Measurements from ENCODE around the gene SGK1. TPM values are rescaled to one million over a fixed set of nuclear protein-coding genes. Genes with fewer than 3 reads are reported as not detected.

SGK1 gene
- total RNA-seq, 1 experiment from 2014 or later = 23.2 TPM

- peak; percentile 60 for DNase-seq (ENCODE audit: low spot score)
- ChIA-PET POLR2A (no interaction called here), CTCF (interaction anchor here (1.0 to 1.3 kb wide), 3 partner anchors 141 to 764 kb away, joined by 3 read pairs; no protein-coding TSS in a partner anchor)
- ATAC-seq = peak; percentile 12
- no peak for TF ChIP-seq TEAD4 (CRISPR knock-in tag; IDR thresholded peaks at IDR 0.05)
- TF ChIP-seq KAT7 (CRISPR knock-in tag; IDR thresholded peaks at IDR 0.05; ENCODE audit: borderline replicate concordance) = 0 out of 2 replicates have a peak, but pooled peaks have one; percentile 53
- H3K4me1 Mint-ChIP-seq = peaks cover 49% of the 10 kb centered on the region
- H3K9me3 Mint-ChIP-seq = peaks cover 3% of the 10 kb centered on the region; the same call in 1 of the 2 replicates
- H3K36me3 Mint-ChIP-seq = peaks cover 24% of the 10 kb centered on the region
- peaks cover 21% of the 10 kb centered on the region for H3K27me3 Mint-ChIP-seq (ENCODE audit: low read depth)
- peak overlapping the region; percentile 85 for H3K4me3 Mint-ChIP-seq
- H3K27ac Mint-ChIP-seq = peak overlapping the region; percentile 83; the same call in 1 of the 2 replicates
These were observed 141.5 kb downstream of the SGK1 start for GRCh38 chr6:134176264-134176975.

DNA sequence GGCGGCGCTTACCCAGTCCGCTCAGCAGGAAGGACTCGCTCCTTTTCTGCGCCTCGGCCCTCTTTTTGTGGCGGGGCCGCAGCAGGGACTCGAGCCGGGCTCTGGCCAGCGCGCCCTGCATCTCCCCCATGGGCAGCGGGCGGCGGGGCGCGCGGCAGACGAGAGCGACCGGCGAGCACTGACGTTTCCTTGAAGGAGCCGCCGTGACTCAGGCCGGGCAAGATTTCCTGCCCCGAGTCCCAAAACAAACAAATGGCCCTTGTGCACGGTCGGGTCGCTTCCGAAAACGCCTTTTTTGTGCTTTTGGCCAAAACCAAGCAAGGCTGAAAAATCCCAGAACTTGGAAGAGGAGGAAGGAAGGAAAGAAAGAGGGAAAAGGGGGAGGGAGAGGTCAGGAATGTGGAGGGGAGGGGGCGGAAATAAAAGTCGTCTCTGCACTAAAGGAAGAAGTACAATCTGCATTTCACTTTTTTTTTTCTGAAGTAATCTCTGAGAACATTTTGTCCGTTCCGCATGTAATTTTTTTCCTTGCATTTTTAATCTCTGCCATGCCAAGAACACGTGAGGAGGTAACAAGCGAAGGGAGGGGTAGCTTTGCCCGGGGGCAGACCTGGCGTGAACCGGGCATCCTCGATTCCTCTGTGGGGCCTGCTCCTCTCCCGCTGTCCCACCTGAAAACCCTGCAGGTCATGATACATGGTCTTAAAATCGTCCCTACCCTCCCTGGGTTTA lies 142.2 kb downstream of the SGK1 start:
- POLR2A ChIA-PET = no interaction called here
- DNase-seq (ENCODE audit: low spot score) (peak; percentile 66), ATAC-seq (no peak; the same call in 1 of the 2 replicates)
- CTCF ChIA-PET = interaction anchor here (1.0 to 1.3 kb wide), 2 partner anchors 141 to 765 kb away, joined by 3 read pairs; no protein-coding TSS in a partner anchor
- Mint-ChIP-seq H3K9me3 (peaks cover 3% of the 10 kb centered on the region; the same call in 1 of the 2 replicates), H3K36me3 (peaks cover 31% of the 10 kb centered on the region), H3K27me3 (ENCODE audit: low read depth) (peaks cover 21% of the 10 kb centered on the region), H3K4me3 (peak overlapping the region; percentile 85), H3K4me1 (peaks cover 42% of the 10 kb centered on the region), H3K27ac (peak overlapping the region; percentile 94)
- peak; percentile 50; the same call in 1 of the 2 replicates for TF ChIP-seq TP53 (CRISPR knock-in tag; IDR thresholded peaks at IDR 0.05)
- TF ChIP-seq, protein P1, sequence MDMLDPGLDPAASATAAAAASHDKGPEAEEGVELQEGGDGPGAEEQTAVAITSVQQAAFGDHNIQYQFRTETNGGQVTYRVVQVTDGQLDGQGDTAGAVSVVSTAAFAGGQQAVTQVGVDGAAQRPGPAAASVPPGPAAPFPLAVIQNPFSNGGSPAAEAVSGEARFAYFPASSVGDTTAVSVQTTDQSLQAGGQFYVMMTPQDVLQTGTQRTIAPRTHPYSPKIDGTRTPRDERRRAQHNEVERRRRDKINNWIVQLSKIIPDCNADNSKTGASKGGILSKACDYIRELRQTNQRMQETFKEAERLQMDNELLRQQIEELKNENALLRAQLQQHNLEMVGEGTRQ (CRISPR knock-in tag; IDR thresholded peaks at IDR 0.05) = peak; percentile 4; the same call in 1 of the 2 replicates
- TF ChIP-seq ZBTB21 (CRISPR knock-in tag; IDR thresholded peaks at IDR 0.05; ENCODE audit: borderline replicate concordance) = 0 out of 2 replicates have a peak, but pooled peaks have one; percentile 20
- TF ChIP-seq JAZF1 (CRISPR knock-in tag; IDR thresholded peaks at IDR 0.05) = no peak

DNA sequence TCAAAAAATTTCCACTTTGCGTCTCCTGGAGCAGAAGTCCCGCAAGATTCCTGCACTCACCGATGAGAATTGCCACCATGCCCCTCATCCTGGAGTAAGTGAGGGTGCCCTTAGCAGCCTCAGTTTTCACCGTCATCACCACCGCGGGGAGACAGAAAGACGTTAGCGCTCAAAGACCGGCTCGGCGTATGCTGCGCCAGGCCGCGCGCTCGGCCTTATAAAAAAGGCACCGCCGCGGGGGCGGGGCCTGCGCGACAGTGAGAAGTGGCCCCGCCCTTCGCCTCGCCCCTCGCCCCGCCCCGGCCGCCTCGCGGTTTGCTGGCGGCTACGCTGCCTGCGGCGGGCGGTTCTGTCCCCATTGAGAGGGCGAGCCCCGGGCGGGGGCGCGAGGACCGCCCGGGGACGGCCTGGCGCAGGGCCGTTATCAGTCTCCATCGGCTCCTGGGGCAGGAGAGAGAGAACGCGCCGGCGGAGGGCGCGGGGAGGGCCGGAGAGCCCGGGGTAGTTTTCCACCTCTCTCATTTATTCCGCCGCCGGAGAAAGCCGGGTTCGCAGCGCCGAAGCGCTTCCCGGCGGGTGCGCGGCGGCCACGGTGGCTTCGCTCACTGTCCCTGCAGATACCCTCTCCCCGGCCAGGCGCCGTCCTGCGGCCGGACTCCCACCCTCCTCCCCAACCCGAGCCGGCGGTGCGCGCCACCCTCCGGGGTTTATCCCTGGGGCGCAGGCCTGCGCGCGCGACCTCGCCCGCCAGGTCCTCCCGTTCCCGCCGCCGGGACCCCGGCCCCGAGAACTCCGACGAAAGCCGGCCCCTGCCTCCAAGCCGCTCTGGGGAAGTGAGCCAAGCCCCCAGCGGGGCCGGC lies 143.0 kb downstream of the SGK1 start:
- ChIA-PET CTCF (interaction anchor here (1.6 kb wide), 3 partner anchors 466 to 708 kb away, joined by 7 to 14 read pairs (median 9); no protein-coding TSS in a partner anchor), POLR2A (interaction anchor here (1.1 kb wide), 1 partner anchor 880 kb away, joined by 4 read pairs; the partner anchor contains the start of gene HBS1L)
- Mint-ChIP-seq H3K4me1 (peaks cover 40% of the 10 kb centered on the region), H3K4me3 (peak overlapping the region; percentile 94), H3K27me3 (ENCODE audit: low read depth) (peaks cover 21% of the 10 kb centered on the region), H3K27ac (peak overlapping the region; percentile 86), H3K9me3 (no peaks in the 10 kb centered on the region), H3K36me3 (peaks cover 39% of the 10 kb centered on the region)
- ATAC-seq = peak; percentile 66
- DNase-seq (ENCODE audit: low spot score) = peak; percentile 91
- 0 out of 2 replicates have a peak, but pooled peaks have one; percentile 62 for TF ChIP-seq TEAD1 (CRISPR knock-in tag; IDR thresholded peaks at IDR 0.05)
- TF ChIP-seq ZNF396 (CRISPR knock-in tag; IDR thresholded peaks at IDR 0.05; ENCODE audit: borderline replicate concordance) = no peak
- TF ChIP-seq ZNF232 (CRISPR knock-in tag; IDR thresholded peaks at IDR 0.05) = peak; percentile 74; the same call in 1 of the 2 replicates
- TF ChIP-seq GABPB1 (CRISPR knock-in tag; IDR thresholded peaks at IDR 0.05) = peak; percentile 17; the same call in 1 of the 2 replicates
- 0 out of 2 replicates have a peak, but pooled peaks have one; percentile 34 for TF ChIP-seq JUN (CRISPR knock-in tag; IDR thresholded peaks at IDR 0.05)
- TF ChIP-seq ETV6 (CRISPR knock-in tag; IDR thresholded peaks at IDR 0.05) = peak; percentile 50; the same call in 1 of the 2 replicates
- peak; percentile 55; the same call in 1 of the 2 replicates for TF ChIP-seq TP53 (CRISPR knock-in tag; IDR thresholded peaks at IDR 0.05)
- TF ChIP-seq, protein P2, sequence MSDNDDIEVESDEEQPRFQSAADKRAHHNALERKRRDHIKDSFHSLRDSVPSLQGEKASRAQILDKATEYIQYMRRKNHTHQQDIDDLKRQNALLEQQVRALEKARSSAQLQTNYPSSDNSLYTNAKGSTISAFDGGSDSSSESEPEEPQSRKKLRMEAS (CRISPR knock-in tag; IDR thresholded peaks at IDR 0.05) = peak; percentile 48
- TF ChIP-seq CREM (CRISPR knock-in tag; IDR thresholded peaks at IDR 0.05) = peak; percentile 54; the same call in 1 of the 2 replicates
- TF ChIP-seq SP1 (CRISPR knock-in tag; conservative IDR thresholded peaks at IDR 0.05) = peak; percentile 67
- TF ChIP-seq ZNF263 (CRISPR knock-in tag; IDR thresholded peaks at IDR 0.05; ENCODE audit: low read depth) = peak; percentile 29
- TF ChIP-seq PRRX2 (CRISPR knock-in tag; IDR thresholded peaks at IDR 0.05) = no peak
- TF ChIP-seq CBFB (CRISPR knock-in tag; IDR thresholded peaks at IDR 0.05; ENCODE audit: low read depth) = no peak
- 0 out of 2 replicates have a peak, but pooled peaks have one; percentile 29 for TF ChIP-seq FOXK1 (CRISPR knock-in tag; IDR thresholded peaks at IDR 0.05)
- peak; percentile 38; the same call in 1 of the 2 replicates for TF ChIP-seq ZNF423 (CRISPR knock-in tag; IDR thresholded peaks at IDR 0.05)
- TF ChIP-seq, protein P3, sequence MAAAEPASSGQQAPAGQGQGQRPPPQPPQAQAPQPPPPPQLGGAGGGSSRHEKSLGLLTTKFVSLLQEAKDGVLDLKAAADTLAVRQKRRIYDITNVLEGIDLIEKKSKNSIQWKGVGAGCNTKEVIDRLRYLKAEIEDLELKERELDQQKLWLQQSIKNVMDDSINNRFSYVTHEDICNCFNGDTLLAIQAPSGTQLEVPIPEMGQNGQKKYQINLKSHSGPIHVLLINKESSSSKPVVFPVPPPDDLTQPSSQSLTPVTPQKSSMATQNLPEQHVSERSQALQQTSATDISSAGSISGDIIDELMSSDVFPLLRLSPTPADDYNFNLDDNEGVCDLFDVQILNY (CRISPR knock-in tag; IDR thresholded peaks at IDR 0.05) = peak; percentile 78; the same call in 1 of the 2 replicates
- TF ChIP-seq SMAD3 (CRISPR knock-in tag; IDR thresholded peaks at IDR 0.05; ENCODE audit: borderline replicate concordance) = 0 out of 2 replicates have a peak, but pooled peaks have one; percentile 19
- TF ChIP-seq E2F1 (CRISPR knock-in tag; IDR thresholded peaks at IDR 0.05) = no peak
- TF ChIP-seq FOXP1 (CRISPR knock-in tag; IDR thresholded peaks at IDR 0.05; ENCODE audit: borderline replicate concordance) = 0 out of 2 replicates have a peak, but pooled peaks have one; percentile 14
